OCI-LY7 (cell line): ENCODE measurements around the gene SEC31A. TPM values are rescaled to one million over a fixed set of nuclear protein-coding genes. Genes with fewer than 3 reads are reported as not detected.

ENCODE experiments used
- BruUV-seq: library from RNA; stranded (reverse); fragments of 400-500 nt; replicated peaks from 2 replicates; lab custom pipeline; 2021; lab: Mats Ljungman, UMichigan
- CTCF ChIA-PET: fragments of 300-600 bp; sonication (Branson Sonifier 250); formaldehyde crosslinking; loops from one replicate; lab custom pipeline; 2022; ENCODE audit warnings: antibody characterized with exemption; ENCODE audit not compliant: unreplicated experiment; lab: Charles Lee
- POLR2A ChIA-PET: fragments of 300-600 bp; sonication (Branson Sonifier 250); formaldehyde crosslinking; loops from one replicate; lab custom pipeline; 2022; ENCODE audit warnings: antibody characterized with exemption; lab: Charles Lee
- DNase-seq: peaks from one replicate; pipeline ENCODE4 v3.0.0-alpha.2; 2015; ENCODE audit warnings: low spot score
- H2AFZ ChIP-seq: fragments of 200-600 bp; sonication (generic), shearing (Covaris generic); 2 replicates; pipeline ENCODE4 v1.6.1; 2014; ENCODE audit warnings: mild to moderate bottlenecking, antibody characterized with exemption, low read length, moderate library complexity
- H3K27ac ChIP-seq: fragments of 200-600 bp; sonication (generic); 2 replicates; pipeline ENCODE4 v1.5.1; 2014; ENCODE audit warnings: mixed run types, low read depth, mild to moderate bottlenecking, moderate library complexity, low read length, inconsistent platforms; ENCODE audit not compliant: poor library complexity, severe bottlenecking
- H3K36me3 ChIP-seq: fragments of 200-600 bp; sonication (generic); 2 replicates; pipeline ENCODE4 v1.6.1; 2014; ENCODE audit warnings: mild to moderate bottlenecking, antibody characterized with exemption, low read length, moderate library complexity, mixed read lengths; ENCODE audit not compliant: insufficient read depth
- H3K4me1 ChIP-seq: fragments of 200-600 bp; sonication (generic); 2 replicates; pipeline ENCODE4 v1.5.1; 2014; ENCODE audit warnings: mild to moderate bottlenecking, low read length; ENCODE audit not compliant: insufficient read depth, poor library complexity, severe bottlenecking
- H3K4me2 ChIP-seq: fragments of 200-600 bp; sonication (generic); 2 replicates; pipeline ENCODE4 v1.6.1; 2014; ENCODE audit warnings: mild to moderate bottlenecking, low read length
- H3K4me3 ChIP-seq: fragments of 200-600 bp; sonication (generic); 2 replicates; pipeline ENCODE4 v1.5.1; 2014; ENCODE audit warnings: mild to moderate bottlenecking, low read depth, low read length; ENCODE audit not compliant: poor library complexity, severe bottlenecking
- H3K79me2 ChIP-seq: fragments of 200-600 bp; sonication (generic); 2 replicates; pipeline ENCODE4 v1.6.1; 2016; ENCODE audit warnings: low read depth, mild to moderate bottlenecking, low read length, moderate library complexity, mixed read lengths; ENCODE audit not compliant: insufficient read depth
- H3K9me2 ChIP-seq: fragments of 200-600 bp; sonication (generic); 2 replicates; pipeline ENCODE4 v1.6.1; 2016; ENCODE audit warnings: mild to moderate bottlenecking, low read length, mixed read lengths; ENCODE audit not compliant: insufficient read depth
- H3K9me3 ChIP-seq: fragments of 200-600 bp; sonication (generic); 2 replicates; pipeline ENCODE4 v1.6.1; 2014; ENCODE audit warnings: mild to moderate bottlenecking, mixed run types, low read length, mixed read lengths
- H4K20me1 ChIP-seq: fragments of 200-600 bp; sonication (generic); 2 replicates; pipeline ENCODE4 v1.6.1; 2014; ENCODE audit warnings: mild to moderate bottlenecking, antibody characterized with exemption, low read length, moderate library complexity, mixed read lengths; ENCODE audit not compliant: insufficient read depth
- EZH2phosphoT487 ChIP-seq: fragments of 200-600 bp; sonication (generic); IDR thresholded peaks from 2 replicates; pipeline ENCODE4 v1.6.1; 2018; ENCODE audit warnings: low read depth, borderline replicate concordance, mild to moderate bottlenecking, mixed run types, antibody characterized with exemption, low read length, moderate library complexity, mixed read lengths
- intact Hi-C: fragments of 100-400 bp; cut with micrococcal nuclease; formaldehyde crosslinking; loops from one replicate; pipeline ENCODE4 v1.10.0; 2022; ENCODE audit not compliant: unreplicated experiment
- total RNA-seq, 2 experiments: library from RNA; depleted of rRNA in 1 of 2; stranded (reverse); fragments of >200 nt in 1 of 2; shearing (Covaris generic) in 1 of 2; gene quantifications; 2 replicates each; pipeline ENCODE4 v1.2.3, GENCODE V29; 2014 to 2022
- TF ChIP-seq, protein P1 (sequence below): fragments of 200-600 bp; sonication (generic); conservative IDR thresholded peaks from 2 replicates; pipeline ENCODE4 v1.5.1; 2014; ENCODE audit warnings: mild to moderate bottlenecking, antibody characterized with exemption, low read length, moderate library complexity, mixed read lengths

Gene SEC31A
- total RNA-seq, 2 experiments from 2014 or later, result 93.4 to 135 TPM

DNA sequence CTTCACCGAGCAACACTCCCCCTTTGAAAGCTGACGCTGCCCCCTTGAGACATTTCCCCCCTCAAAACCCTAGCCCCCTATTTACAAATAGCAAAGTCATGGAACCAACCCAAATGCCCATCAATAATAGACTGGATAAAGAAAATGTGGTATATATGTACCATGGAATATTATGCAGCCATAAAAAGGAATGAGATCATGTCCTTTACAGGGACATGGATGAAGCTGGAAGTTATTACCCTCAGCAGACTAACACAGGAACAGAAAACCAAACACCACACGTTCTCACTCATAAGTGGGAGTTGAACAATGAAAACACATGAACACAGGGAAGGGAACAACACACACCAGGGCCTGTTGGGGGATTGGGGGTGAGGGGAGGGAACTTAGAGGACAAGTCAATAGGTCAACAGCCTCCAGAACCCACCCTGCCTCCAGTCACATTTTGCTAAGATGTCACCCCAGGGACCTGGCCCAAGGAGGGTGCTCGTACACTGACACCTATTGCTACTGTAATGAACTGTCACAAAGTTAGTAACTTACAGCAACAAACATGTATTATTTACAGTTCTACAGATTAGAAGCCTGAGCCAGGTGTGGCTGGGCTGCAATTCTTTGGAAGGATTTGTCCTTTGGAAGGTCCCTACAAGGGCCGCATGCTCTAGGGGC is 113.0 kb downstream of the SEC31A start:
- POLR2A ChIA-PET, result interaction anchor here (0.6 to 0.9 kb wide), 3 partner anchors 11 to 22 kb away, joined by 4 to 8 read pairs (median 4); no protein-coding TSS in a partner anchor
- CTCF ChIA-PET, result interaction anchor here (0.6 kb wide), 1 partner anchor 22 kb away, joined by 3 read pairs; no protein-coding TSS in a partner anchor
- intact Hi-C loops, result no loop called here

DNA sequence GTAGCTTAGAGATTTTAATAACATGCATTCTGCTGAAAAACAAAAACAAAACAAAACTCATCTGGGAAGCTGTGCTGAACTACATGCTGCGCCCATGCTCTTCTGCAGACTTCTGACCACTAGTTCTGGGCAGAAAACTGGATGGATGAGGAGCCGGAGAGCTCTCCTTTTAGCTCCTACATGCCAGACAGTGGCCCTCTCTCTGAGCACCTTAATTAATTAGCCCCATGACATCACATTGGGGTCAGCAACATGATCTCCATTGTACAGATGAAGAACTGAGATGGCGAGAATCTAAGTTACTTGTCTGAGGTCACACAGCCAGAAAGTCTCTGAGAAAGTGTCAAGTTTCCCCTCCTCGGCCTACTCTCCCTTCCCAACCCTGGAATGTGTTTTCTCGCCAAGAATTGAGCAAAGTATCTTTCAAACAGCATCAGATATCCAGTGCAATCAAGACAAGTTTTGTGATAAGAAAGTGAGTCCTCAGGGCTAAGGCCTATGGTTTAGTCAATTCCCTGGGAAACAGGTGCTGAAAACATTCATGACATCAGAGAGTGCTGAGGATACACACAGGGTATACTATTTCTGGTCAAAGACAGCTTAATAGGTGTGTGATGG is 113.9 kb downstream of the SEC31A start:
- no peaks in the 10 kb centered on the region for H3K9me2 ChIP-seq
- CTCF ChIA-PET, result no interaction called here

More for the DNA sequence above, 113.0 kb downstream of the SEC31A start:
- no peak for TF ChIP-seq EZH2phosphoT487
- TF ChIP-seq, protein P1, sequence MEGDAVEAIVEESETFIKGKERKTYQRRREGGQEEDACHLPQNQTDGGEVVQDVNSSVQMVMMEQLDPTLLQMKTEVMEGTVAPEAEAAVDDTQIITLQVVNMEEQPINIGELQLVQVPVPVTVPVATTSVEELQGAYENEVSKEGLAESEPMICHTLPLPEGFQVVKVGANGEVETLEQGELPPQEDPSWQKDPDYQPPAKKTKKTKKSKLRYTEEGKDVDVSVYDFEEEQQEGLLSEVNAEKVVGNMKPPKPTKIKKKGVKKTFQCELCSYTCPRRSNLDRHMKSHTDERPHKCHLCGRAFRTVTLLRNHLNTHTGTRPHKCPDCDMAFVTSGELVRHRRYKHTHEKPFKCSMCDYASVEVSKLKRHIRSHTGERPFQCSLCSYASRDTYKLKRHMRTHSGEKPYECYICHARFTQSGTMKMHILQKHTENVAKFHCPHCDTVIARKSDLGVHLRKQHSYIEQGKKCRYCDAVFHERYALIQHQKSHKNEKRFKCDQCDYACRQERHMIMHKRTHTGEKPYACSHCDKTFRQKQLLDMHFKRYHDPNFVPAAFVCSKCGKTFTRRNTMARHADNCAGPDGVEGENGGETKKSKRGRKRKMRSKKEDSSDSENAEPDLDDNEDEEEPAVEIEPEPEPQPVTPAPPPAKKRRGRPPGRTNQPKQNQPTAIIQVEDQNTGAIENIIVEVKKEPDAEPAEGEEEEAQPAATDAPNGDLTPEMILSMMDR, result no peak
- Histone ChIP-seq H3K9me2 (no peaks in the 10 kb centered on the region), H3K36me3 (no peaks in the 10 kb centered on the region), H4K20me1 (no peaks in the 10 kb centered on the region), H3K4me1 (no peaks in the 10 kb centered on the region), H2AFZ (no peak overlapping the region), H3K4me3 (no peak overlapping the region), H3K9me3 (no peaks in the 10 kb centered on the region), H3K79me2 (no peaks in the 10 kb centered on the region), H3K4me2 (no peak overlapping the region), H3K27ac (no peak overlapping the region)
- no TSS peak for BruUV-seq
- no peak for DNase-seq

More for the DNA sequence above, 113.9 kb downstream of the SEC31A start:
- POLR2A ChIA-PET, result interaction anchor here (1.1 kb wide), 1 partner anchor 8 kb away, joined by 3 read pairs; no protein-coding TSS in a partner anchor
- H2AFZ ChIP-seq, result no peak overlapping the region
- no peak overlapping the region for H3K4me2 ChIP-seq
- H4K20me1 ChIP-seq, result no peaks in the 10 kb centered on the region
- no peaks in the 10 kb centered on the region for H3K36me3 ChIP-seq
- TF ChIP-seq EZH2phosphoT487, result no peak
- TF ChIP-seq, protein P1, result no peak
- DNase-seq, result no peak
- no peaks in the 10 kb centered on the region for H3K79me2 ChIP-seq
- no peaks in the 10 kb centered on the region for H3K9me3 ChIP-seq
- H3K4me3 ChIP-seq, result no peak overlapping the region
- H3K27ac ChIP-seq, result no peak overlapping the region
- intact Hi-C loops, result no loop called here
- H3K4me1 ChIP-seq, result no peaks in the 10 kb centered on the region
- no TSS peak for BruUV-seq
